ENCODE data around the gene THUMPD3. TPM values are rescaled to one million over a fixed set of nuclear protein-coding genes. Genes with fewer than 3 reads are reported as not detected.

The THUMPD3 gene
- total RNA-seq = 54.9 and 64.0 TPM in 2 replicates

GRCh38 chr3:9362731-9363530 lies at the start of gene THUMPD3:
Gene THUMPD3 (plus strand): TSS chr3:9363054. CDS start chr3:9365069, 2,015 bp downstream.

GRCh38 chr3:9397332-9397905 lies 34.6 kb downstream of the THUMPD3 start, which contains the start of gene SETD5:
Gene SETD5 (plus strand): TSS chr3:9397615. CDS start chr3:9428939, 31,324 bp downstream.

Other genes with a start within 250 kb of the THUMPD3 start
- gene SRGAP3, start 113.4 kb upstream of the THUMPD3 start, total RNA-seq = 3.6 and 6.7 TPM in 2 replicates
- 35.0 and 38.9 TPM in 2 replicates for gene SETD5, start 34.6 kb downstream of the THUMPD3 start, total RNA-seq
- 0.09 TPM in 1 of 2 replicates, not detected in the other for gene LHFPL4, start 190.8 kb downstream of the THUMPD3 start, total RNA-seq

All from smooth muscle cell of bladder (primary cell).